MM.1S (cell line): ENCODE results near the gene RNF112.

ENCODE experiments used
- DNase-seq: peaks from one replicate; pipeline ENCODE4 v3.0.0-alpha.2; 2015
- H2AFZ ChIP-seq: fragments of 300-600 bp; sonication (generic); 2 replicates; pipeline ENCODE4 v1.6.0; 2016; ENCODE audit warnings: antibody characterized with exemption, low read length
- H3F3A ChIP-seq: fragments of 300-600 bp; sonication (generic); 2 replicates; pipeline ENCODE4 v1.6.1; 2016; ENCODE audit warnings: mild to moderate bottlenecking, antibody characterized with exemption, low read length, moderate library complexity, mixed read lengths; ENCODE audit not compliant: insufficient read depth
- H3K27ac ChIP-seq: fragments of 300-600 bp; sonication (generic); 2 replicates; pipeline ENCODE4 v1.5.1; 2016; ENCODE audit warnings: mild to moderate bottlenecking, low read length
- H3K27me3 ChIP-seq: fragments of 300-600 bp; sonication (generic); replicated peaks from 2 replicates; pipeline ENCODE4 v1.6.0; 2016; ENCODE audit warnings: low read length; ENCODE audit not compliant: insufficient read depth
- H3K36me3 ChIP-seq: fragments of 300-600 bp; sonication (generic); replicated peaks from 2 replicates; pipeline ENCODE4 v1.6.1; 2016; ENCODE audit warnings: mild to moderate bottlenecking, low read length, mixed read lengths; ENCODE audit not compliant: insufficient read depth
- H3K4me1 ChIP-seq: fragments of 300-600 bp; sonication (generic); 2 replicates; pipeline ENCODE4 v1.6.1; 2016; ENCODE audit warnings: low read length, mixed read lengths
- H3K4me2 ChIP-seq: fragments of 300-600 bp; sonication (generic); 2 replicates; pipeline ENCODE4 v1.6.0; 2016; ENCODE audit warnings: low read depth, low read length
- H3K4me3 ChIP-seq: fragments of 300-600 bp; sonication (generic); 2 replicates; pipeline ENCODE4 v1.5.1; 2016; ENCODE audit warnings: low read length, mixed read lengths
- H3K79me2 ChIP-seq: fragments of 300-600 bp; sonication (generic); 2 replicates; pipeline ENCODE4 v1.6.1; 2016; ENCODE audit warnings: mixed run types, low read length, mixed read lengths
- H3K9ac ChIP-seq: fragments of 300-600 bp; sonication (generic); 2 replicates; pipeline ENCODE4 v1.6.1; 2016; ENCODE audit warnings: low read length, mixed read lengths
- H3K9me2 ChIP-seq: fragments of 300-600 bp; sonication (generic); replicated peaks from 2 replicates; pipeline ENCODE4 v1.6.1; 2016; ENCODE audit warnings: mild to moderate bottlenecking, low read length, mixed read lengths; ENCODE audit not compliant: insufficient read depth
- H3K9me3 ChIP-seq: fragments of 300-600 bp; sonication (generic); replicated peaks from 2 replicates; pipeline ENCODE4 v1.6.1; 2016; ENCODE audit warnings: mild to moderate bottlenecking, low read length, mixed read lengths; ENCODE audit not compliant: insufficient read depth
- H4K20me1 ChIP-seq: fragments of 300-600 bp; sonication (generic); 2 replicates; pipeline ENCODE4 v1.6.1; 2016; ENCODE audit warnings: mild to moderate bottlenecking, low read length, moderate library complexity, mixed read lengths; ENCODE audit not compliant: insufficient read depth
- EZH2 ChIP-seq: fragments of 300-600 bp; sonication (generic); optimal IDR thresholded peaks from 2 replicates; pipeline ENCODE3; 2017; ENCODE audit warnings: low read depth, mild to moderate bottlenecking, antibody characterized with exemption, low read length, mixed read lengths
- EZH2phosphoT487 ChIP-seq: fragments of 300-600 bp; sonication (generic); IDR thresholded peaks from 2 replicates; pipeline ENCODE4 v1.6.1; 2018; ENCODE audit warnings: antibody characterized with exemption, low read length
- TF ChIP-seq, protein P1 (sequence below): fragments of 300-600 bp; sonication (generic); IDR thresholded peaks from 2 replicates; pipeline ENCODE4 v1.5.1; 2016; ENCODE audit warnings: antibody characterized with exemption, low read length, mixed read lengths

The RNF112 gene

DNA sequence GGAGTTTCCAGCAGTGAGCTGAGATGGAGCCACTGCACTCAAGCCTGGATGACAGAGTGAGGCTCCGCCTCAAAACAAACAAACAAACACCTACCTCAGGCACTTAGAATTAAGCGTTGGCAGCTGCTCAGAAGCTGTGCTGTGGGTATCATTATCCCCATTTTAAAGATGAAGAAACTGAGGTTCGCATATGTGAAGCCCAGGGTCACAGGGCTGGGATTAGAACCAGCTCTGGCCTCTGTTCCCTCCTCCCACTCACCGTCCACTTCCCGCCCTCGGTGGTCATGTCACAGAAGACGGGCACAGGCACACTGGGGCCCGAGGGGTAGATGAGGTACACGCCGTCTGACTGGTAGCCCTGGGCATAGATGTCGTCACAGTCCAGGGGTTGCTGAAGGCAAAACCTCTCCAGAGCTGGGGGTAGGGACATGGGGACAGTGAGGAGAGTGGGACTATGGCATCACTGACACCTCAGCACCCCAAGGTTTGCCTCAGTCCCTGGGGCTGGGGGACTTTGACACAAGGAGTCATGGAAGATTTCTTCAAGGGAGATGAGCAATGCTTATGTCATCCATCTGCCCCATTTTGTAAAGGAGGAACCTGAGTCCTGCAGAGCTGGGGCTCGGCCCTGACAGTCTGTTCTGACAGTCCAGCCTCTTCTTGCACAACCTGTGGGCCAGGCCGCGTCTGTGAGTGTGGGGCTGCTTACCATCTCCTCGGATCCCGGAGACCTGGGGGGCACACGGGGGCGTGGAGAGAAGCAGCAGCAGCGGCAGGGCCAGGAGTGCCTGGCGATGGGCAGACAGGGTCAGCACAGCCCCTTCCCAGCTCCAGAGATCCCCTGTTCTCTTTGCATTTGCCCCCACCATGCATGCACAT is 24.7 kb upstream of the RNF112 start:
- Histone ChIP-seq H3K27me3 (no peaks in the 10 kb centered on the region), H3K9me3 (no peaks in the 10 kb centered on the region), H3F3A (no peaks in the 10 kb centered on the region), H3K4me2 (no peak overlapping the region), H4K20me1 (no peaks in the 10 kb centered on the region), H3K4me1 (no peaks in the 10 kb centered on the region), H2AFZ (no peak overlapping the region), H3K79me2 (no peaks in the 10 kb centered on the region), H3K4me3 (no peak overlapping the region), H3K27ac (no peak overlapping the region), H3K9me2 (no peaks in the 10 kb centered on the region), H3K36me3 (no peaks in the 10 kb centered on the region), H3K9ac (no peak overlapping the region)
- no peak for DNase-seq
- TF ChIP-seq EZH2 (no peak), EZH2phosphoT487 (no peak)
- TF ChIP-seq, protein P1, sequence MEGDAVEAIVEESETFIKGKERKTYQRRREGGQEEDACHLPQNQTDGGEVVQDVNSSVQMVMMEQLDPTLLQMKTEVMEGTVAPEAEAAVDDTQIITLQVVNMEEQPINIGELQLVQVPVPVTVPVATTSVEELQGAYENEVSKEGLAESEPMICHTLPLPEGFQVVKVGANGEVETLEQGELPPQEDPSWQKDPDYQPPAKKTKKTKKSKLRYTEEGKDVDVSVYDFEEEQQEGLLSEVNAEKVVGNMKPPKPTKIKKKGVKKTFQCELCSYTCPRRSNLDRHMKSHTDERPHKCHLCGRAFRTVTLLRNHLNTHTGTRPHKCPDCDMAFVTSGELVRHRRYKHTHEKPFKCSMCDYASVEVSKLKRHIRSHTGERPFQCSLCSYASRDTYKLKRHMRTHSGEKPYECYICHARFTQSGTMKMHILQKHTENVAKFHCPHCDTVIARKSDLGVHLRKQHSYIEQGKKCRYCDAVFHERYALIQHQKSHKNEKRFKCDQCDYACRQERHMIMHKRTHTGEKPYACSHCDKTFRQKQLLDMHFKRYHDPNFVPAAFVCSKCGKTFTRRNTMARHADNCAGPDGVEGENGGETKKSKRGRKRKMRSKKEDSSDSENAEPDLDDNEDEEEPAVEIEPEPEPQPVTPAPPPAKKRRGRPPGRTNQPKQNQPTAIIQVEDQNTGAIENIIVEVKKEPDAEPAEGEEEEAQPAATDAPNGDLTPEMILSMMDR = no peak

- no peak within 1 kb of the TSS for H3K9ac ChIP-seq
Measured at GRCh38 chr17:19386974-19387920, 23.8 kb upstream of the RNF112 start, which contains the start of gene MFAP4. Gene MFAP4, minus strand, starts transcription at chr17:19387190. Its CDS starts 35 bp downstream, at chr17:19387155.

DNA sequence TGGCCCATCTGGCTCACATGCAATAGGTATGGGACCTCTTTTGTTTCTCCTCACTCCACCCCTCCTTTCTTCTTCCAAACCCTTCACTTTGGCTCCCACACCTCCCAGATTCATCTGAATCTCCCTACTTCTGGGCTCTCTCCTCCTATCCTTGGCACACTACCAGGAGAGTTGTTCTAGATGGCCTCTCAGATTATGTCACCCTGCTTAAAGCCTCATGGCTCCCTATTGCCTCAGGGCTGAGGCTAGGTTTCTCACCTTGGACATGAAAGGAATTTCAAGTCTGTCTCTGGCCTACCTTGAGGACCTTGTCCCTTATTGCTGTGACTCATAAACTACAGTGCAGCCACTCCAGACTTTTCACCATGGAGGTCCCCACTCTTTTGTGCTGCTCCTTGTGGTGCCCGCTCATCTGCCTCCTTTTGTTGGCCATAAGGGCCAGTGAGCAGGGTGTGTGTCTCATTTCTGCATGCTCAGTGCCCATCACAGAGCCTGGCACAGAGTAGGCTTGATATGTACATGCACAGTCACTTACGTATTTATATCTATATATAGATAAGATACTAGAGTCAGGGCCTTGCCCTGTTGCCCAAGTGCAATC is 23.0 kb upstream of the RNF112 start:
- no peaks in the 10 kb centered on the region for H4K20me1 ChIP-seq
- no peaks in the 10 kb centered on the region for H3K4me1 ChIP-seq
- H3K27me3 ChIP-seq = no peaks in the 10 kb centered on the region
- no peak overlapping the region for H3K4me2 ChIP-seq
- no peaks in the 10 kb centered on the region for H3K9me2 ChIP-seq
- H3K79me2 ChIP-seq = no peaks in the 10 kb centered on the region
- TF ChIP-seq, protein P1 = no peak
- no peak for TF ChIP-seq EZH2phosphoT487
- no peak overlapping the region for H3K4me3 ChIP-seq
- H3F3A ChIP-seq = no peaks in the 10 kb centered on the region
- no peak for DNase-seq
- no peak overlapping the region for H2AFZ ChIP-seq
- H3K27ac ChIP-seq = no peak overlapping the region
- no peaks in the 10 kb centered on the region for H3K36me3 ChIP-seq
- H3K9me3 ChIP-seq = no peaks in the 10 kb centered on the region
- H3K9ac ChIP-seq = no peak overlapping the region

More at GRCh38 chr17:19386974-19387920, 23.8 kb upstream of the RNF112 start, which contains the start of gene MFAP4:
- no peaks in the 10 kb centered on the region for H3K79me2 ChIP-seq
- H3K36me3 ChIP-seq = no peaks in the 10 kb centered on the region
- H3K9me3 ChIP-seq = no peaks in the 10 kb centered on the region
- no peaks in the 10 kb centered on the region for H4K20me1 ChIP-seq
- H3F3A ChIP-seq = no peaks in the 10 kb centered on the region
- no peak within 1 kb of the TSS for H3K4me3 ChIP-seq
- no peak within 1 kb of the TSS for H3K27ac ChIP-seq
- H3K9me2 ChIP-seq = no peaks in the 10 kb centered on the region
- no peak for DNase-seq
- H2AFZ ChIP-seq = no peak within 1 kb of the TSS
- no peaks in the 10 kb centered on the region for H3K27me3 ChIP-seq
- no peaks in the 10 kb centered on the region for H3K4me1 ChIP-seq
- TF ChIP-seq EZH2phosphoT487 (no peak), EZH2 (no peak)
- TF ChIP-seq, protein P1 = no peak
- H3K4me2 ChIP-seq = no peak within 1 kb of the TSS
